Ovary (tissue), 3 donors: ENCODE measurements around the gene TMEM139.

Experiments used
- EP300 ChIP-seq: sonication (generic); formaldehyde crosslinking; IDR thresholded peaks from one replicate; pipeline ENCODE4 v1.6.1; 2017; ENCODE audit warnings: antibody characterized with exemption
- TF ChIP-seq, protein P1 (sequence below), 3 donors: fragments of 450-650 bp in 2 of 3; fragments of 200-600 bp in 1 of 3; IDR thresholded peaks; one replicate each; pipeline versions ENCODE4 v1.5.1 to v1.8.0; 2016 to 2022; ENCODE audit warnings: antibody characterized with exemption in 3 of 3, mild to moderate bottlenecking in 1 of 3
- donor health status: DM: no; HTN: no; CAD: no.

DNA sequence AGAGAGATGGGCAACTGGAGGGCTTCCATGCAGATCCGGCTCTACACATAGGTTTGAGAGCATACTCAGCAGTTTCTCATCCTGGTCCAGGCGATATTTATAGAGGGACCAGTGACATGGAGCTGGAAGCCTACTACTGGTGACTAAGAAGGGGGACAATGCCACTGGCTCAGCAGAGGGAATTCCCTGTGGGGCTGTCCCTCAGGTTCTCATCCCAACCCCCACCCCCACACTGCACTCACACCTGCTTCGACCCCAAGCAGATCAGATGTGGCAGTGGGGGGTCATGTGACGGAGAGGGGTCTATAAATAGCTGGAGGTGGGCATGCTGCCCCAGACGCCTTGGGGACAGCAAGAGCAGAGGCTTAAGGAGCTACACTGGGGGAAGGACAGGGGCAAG lies 31.0 kb downstream of the TMEM139 start, which contains the start of gene CLCN1:
- TF ChIP-seq EP300: no peak
- TF ChIP-seq, protein P1, sequence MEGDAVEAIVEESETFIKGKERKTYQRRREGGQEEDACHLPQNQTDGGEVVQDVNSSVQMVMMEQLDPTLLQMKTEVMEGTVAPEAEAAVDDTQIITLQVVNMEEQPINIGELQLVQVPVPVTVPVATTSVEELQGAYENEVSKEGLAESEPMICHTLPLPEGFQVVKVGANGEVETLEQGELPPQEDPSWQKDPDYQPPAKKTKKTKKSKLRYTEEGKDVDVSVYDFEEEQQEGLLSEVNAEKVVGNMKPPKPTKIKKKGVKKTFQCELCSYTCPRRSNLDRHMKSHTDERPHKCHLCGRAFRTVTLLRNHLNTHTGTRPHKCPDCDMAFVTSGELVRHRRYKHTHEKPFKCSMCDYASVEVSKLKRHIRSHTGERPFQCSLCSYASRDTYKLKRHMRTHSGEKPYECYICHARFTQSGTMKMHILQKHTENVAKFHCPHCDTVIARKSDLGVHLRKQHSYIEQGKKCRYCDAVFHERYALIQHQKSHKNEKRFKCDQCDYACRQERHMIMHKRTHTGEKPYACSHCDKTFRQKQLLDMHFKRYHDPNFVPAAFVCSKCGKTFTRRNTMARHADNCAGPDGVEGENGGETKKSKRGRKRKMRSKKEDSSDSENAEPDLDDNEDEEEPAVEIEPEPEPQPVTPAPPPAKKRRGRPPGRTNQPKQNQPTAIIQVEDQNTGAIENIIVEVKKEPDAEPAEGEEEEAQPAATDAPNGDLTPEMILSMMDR (IDR thresholded peaks at IDR 0.05): no peak
